ENCODE results near the gene LSM12. TPM values are rescaled to one million over a fixed set of nuclear protein-coding genes. Genes with fewer than 3 reads are reported as not detected.
"Not testable (repeated sequence)": the region's sequence is repeated elsewhere in the genome, so short reads cannot be mapped to it uniquely, and the experiment has no call there.

Gene LSM12
- polyA plus RNA-seq, 3 donors, result 40.5 to 44.3 (median 41.0) TPM

GRCh38 chr17:44076716-44077594 lies 10.5 kb upstream of the LSM12 start:
- no peak for DNase-seq (ENCODE audit: low read depth in 3 of 3, low spot score in 2 of 3)

GRCh38 chr17:44075598-44076293 lies 9.3 kb upstream of the LSM12 start:
- no peak for DNase-seq (ENCODE audit: low read depth in 3 of 3, low spot score in 2 of 3)

DNA sequence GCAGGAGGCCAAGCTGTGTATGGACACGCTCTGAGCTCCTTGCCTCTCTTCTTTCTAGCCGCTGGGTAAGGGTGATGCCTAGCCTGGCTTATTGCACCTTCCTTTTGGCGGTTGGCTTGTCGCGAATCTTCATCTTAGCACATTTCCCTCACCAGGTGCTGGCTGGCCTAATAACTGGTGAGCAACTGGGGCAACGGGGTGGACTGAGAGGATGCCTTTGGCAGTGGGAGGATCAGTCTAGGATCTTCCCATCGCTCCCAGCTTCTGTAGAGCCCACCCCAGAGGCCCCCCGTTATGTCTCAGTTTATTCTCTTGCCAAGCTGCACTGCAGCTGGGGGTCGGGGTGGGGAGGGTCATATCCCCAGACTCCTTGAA lies 8.4 kb upstream of the LSM12 start:
- DNase-seq (ENCODE audit: low read depth in 3 of 3, low spot score in 2 of 3), result no peak

DNA sequence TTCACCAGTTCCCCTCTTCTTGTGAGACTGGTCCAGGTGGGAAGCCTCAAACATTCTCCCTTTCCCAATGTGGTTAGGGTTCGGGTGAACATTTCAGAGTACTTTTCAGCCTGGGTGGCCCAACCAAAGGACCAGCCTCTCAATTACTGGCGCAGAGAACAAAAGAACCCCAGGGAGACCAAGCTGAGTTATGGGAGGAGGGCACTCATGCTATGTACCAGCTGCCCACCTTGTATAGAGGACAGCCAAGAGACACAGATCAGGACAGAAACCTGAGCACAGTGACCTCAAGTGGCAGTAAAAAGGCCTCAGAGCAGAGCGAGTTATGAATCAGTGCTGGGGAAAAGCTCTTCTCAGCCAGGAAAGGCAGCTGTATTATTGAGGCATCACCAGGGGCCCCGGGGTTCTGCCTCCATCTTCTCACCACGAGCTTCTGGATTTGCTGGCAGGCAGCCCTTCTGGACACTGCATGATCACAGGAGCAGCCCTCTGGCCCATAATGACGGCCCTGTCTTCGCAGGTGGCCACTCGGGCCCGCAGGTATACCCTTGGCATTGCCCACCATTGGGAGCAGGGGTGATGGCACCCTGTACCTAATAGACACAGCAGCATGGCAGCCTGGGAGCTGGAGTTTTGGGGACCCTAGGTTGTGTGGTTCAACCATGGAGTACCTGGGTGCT lies 7.9 kb upstream of the LSM12 start:
- no peak for DNase-seq (ENCODE audit: low read depth in 3 of 3, low spot score in 2 of 3)

GRCh38 chr17:44071772-44072171 lies 5.3 kb upstream of the LSM12 start:
- no peak for DNase-seq (ENCODE audit: low read depth in 3 of 3, low spot score in 2 of 3)

DNA sequence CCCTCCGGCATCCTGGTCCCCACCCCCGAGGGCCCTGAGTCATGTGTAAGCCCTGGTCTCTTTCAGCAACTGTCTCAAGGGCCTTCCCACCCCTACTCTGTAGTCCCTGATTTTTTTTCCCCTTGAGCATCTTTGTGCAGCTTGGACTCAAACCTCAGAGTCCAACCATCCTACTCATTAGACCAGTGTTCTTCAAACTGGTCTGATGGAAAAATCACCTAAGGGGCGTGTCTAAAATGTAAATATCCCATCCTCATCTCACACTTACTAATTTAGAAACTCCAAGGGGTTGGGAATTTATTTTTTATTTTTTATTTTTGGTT lies 4.7 kb upstream of the LSM12 start:
- no peak for DNase-seq (ENCODE audit: low read depth in 3 of 3, low spot score in 2 of 3)

DNA sequence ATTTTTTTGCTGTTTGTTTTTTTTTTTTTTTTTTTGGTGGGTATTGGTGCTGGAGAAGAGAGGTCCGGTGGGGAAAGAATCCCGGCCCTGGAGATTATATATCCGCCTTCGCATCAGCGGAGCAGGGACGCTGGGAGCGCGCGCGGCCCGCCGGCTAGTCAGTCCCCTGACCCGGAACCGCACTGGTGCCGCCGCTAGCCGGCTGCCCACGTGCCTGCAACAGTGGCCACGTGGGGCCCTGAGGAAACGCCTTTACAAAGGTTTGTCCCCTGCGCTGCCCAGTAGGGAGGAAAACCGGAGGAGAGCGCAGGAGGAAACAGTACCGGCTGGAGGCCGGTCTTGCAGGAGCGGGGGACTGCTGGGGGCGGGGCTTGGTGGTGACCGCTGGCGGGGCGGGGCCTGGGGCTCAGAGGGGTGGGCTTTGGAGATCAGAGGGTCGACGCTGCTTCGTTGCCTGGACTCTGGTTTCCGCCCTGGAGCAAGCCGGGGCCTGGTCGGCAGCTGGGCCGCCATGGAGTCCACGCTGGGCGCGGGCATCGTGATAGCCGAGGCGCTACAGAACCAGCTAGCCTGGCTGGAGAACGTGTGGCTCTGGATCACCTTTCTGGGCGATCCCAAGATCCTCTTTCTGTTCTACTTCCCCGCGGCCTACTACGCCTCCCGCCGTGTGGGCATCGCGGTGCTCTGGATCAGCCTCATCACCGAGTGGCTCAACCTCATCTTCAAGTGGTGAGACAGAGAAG lies 4.2 kb upstream of the LSM12 start, which contains the start of gene G6PC3:
G6PC3 (plus strand) TSS at position 281 of the 743 bp plus-strand sequence; CDS start at position 512, 231 bp downstream.
- DNase-seq (ENCODE audit: low read depth in 3 of 3, low spot score in 2 of 3), result peak; percentile 91 to 98 (median 94)

DNA sequence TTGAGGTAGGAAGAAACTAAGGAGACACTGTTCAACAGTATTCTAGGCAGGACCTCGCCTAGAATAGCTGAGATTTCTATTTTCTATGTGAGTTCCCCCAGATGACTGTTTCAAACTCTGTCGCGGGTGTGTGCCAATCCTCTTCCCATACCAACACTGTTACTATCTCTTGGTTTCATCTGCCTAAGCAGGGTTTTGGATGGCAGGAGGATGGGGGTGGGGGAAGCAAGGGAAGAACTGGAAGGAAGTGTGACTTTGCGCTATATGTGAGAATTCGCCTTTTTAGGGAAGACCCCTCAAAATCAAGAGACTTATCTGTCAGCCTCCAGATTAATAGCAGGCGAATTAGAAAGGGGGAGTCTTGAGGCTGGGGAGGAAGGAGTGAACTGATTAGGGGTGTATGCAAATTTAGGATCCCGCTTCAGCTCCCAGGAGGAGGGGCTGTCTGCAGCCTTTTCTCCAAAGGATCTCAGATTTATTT lies 3.5 kb upstream of the LSM12 start:
- no peak for DNase-seq (ENCODE audit: low read depth in 3 of 3, low spot score in 2 of 3)

- DNase-seq (ENCODE audit: low read depth in 3 of 3, low spot score in 2 of 3), result no peak
These were observed 1.1 kb upstream of the LSM12 start for GRCh38 chr17:44067545-44067940.

DNA sequence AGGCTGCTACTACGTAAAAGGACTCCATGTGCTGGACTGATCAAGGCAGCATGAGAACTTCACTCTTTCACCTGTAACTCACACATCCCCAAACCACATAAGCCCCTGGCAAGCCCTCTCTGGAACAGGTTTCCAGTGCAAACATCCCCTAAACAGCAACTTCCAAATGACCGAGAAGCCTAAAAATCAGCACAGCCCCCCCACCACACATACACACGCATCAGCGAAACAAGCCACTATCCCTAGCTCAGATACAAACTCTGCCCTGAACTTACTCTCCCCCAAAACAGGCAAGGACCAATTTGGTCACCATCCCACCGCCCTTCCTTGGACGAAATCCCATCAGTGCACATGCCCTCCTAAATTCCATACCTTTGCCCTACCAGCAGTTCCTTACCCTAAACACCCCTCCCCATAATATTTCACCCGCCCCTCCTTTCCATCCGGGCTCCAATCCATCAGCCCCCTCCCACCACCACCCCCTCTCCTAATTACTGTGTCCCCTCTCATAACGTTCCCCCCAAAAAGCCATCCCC lies 735 bp downstream of the LSM12 start:
- no peak for DNase-seq (ENCODE audit: low read depth in 3 of 3, low spot score in 2 of 3)

DNA sequence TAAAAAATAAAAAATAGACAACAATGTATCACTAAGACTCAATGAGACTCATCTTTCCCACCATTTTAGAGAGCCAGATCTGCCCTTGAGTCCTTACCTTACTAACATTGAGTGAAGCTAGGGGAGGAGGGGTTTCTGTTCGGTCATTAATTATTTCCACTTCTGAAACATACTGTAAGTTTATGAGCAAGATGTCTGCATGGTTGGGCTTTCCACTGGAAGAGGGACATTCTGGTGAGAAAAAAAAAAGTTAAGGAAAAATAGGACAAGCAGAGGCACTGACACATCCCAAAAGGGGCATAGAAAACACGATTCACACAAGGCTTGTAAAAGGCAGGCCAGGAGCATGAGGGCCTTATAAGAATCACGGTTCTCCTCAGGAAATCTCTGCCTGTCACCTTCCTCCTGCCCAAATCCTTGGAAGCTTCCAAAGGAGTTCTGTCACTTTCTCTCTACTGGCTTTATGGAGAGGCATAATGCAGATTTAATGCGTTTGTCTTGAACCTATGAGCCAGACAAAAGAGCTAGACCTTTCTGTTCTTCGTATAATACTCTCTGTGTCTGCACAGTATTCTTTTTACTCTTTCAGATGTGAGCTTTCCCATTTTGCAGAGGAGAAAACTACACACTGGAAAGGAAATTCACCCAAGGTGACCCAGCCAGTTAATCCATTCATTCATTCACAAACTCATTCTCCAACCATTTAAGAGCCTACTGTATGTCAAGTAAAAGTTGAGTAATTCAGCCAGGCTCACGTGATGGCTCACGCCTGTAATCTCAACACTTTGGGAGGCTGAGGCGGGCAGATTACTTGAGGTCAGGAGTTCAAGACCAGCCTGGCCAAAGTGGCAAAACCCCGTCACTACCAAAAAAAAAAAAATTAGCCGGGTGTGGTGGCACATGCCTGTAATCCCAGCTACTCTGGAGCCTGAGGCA lies 2.5 kb downstream of the LSM12 start:
- DNase-seq (ENCODE audit: low read depth in 3 of 3, low spot score in 2 of 3), result no peak

DNA sequence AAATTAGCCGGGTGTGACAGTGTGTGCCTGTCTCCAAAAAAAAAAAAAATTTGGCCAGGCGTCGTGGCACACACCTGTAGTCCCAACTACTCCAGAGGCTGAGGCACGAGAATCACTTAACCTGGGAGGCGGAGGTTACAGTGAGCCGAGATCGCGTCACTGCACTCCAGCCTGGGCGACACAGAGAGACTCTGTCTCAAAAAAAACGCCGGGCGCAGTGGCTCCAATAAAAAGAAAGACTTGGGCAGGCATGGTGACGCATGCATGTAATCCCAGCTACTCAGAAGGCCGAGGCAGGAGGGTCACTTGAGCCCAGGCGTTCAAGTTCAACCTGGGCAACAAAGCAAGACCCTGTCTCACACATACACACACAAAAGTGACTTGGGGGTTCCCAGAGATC lies 3.6 kb downstream of the LSM12 start:
- DNase-seq (ENCODE audit: low read depth in 3 of 3, low spot score in 2 of 3), result no peak

GRCh38 chr17:44061446-44061845 lies 5.0 kb downstream of the LSM12 start:
- DNase-seq (ENCODE audit: low read depth in 3 of 3, low spot score in 2 of 3), result no peak

DNA sequence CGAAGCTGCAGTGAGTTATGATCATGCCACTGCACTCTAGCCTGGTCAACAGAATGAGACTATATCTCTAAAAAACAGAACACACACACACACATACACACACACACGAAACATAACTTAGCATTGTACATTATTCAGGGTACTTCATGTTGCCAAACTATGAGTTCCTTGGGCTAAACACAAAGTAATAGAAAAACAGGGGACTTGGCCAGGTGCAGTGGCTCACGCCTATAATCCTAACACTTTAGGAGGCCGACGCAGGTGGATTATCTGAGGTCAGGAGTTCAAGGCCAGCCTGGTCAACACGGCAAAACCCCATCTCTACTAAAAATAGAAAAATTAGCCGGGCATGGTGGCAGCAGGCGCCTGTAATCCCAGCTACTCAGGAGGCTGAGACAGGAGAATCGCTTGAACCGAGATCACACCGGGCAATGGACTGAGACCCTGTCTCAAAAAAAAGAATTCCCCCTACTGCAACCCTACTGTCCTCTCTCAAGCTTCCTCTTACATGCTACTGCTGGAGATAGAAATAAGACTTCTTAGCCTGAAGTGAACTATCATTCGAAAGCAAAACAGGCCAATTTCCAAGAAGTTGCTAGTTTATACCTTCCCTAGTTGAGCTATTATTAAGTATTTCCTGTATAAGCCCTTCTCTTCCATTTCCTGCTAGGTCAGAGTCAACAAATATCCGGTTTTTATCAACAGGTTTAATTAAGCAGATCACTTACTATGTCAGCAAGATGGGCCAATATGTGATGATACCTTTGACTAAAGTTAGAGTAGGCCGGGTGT lies 7.2 kb downstream of the LSM12 start:
- DNase-seq (ENCODE audit: low read depth in 3 of 3, low spot score in 2 of 3), result no peak

GRCh38 chr17:44053125-44053872 lies 13.2 kb downstream of the LSM12 start:
- no peak for DNase-seq (ENCODE audit: low read depth in 3 of 3, low spot score in 2 of 3)

DNA sequence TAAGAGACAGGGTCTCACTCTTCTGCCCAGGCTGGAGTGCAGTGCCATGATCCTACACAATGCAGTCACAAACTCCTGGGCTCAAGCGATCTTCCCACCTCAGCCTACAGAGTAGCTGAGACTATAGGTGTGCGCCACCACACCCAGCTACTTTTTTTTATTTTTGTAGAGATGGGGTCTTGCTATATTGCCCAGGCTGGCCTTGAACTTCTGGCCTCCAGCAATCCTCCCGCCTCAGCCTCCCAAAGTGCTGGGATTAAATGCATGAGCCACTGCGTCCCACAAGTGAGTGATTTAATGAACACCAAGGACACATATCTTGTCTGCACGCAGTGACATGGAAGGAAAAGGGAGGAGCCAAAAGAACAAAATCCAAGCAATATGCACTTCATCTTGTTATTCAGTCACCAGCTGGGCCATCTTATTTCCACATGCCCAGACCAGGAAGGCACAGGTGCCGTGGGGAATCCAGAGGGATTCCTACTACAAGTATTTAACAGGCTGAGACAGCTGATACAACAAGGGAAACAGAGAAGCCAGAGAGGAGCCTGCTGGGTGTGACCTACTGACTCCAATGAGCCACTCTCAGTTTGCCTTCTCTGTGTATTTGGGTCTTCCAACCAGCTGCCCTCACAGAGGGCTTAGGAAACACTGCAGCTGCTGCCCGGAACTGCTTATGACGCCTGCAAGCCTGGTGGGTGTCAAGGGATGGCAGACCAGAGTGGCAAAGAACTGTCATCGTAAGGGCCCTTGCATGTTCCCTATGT lies 17.0 kb downstream of the LSM12 start:
- no peak for DNase-seq (ENCODE audit: low read depth in 3 of 3, low spot score in 2 of 3)

GRCh38 chr17:44046893-44047292 lies 19.6 kb downstream of the LSM12 start:
- DNase-seq (ENCODE audit: low read depth in 3 of 3, low spot score in 2 of 3), result not testable (repeated sequence)

Measured in right renal cortex interstitium (tissue), 3 donors.